ENCODE results near the gene BLNK.

Gene BLNK

DNA sequence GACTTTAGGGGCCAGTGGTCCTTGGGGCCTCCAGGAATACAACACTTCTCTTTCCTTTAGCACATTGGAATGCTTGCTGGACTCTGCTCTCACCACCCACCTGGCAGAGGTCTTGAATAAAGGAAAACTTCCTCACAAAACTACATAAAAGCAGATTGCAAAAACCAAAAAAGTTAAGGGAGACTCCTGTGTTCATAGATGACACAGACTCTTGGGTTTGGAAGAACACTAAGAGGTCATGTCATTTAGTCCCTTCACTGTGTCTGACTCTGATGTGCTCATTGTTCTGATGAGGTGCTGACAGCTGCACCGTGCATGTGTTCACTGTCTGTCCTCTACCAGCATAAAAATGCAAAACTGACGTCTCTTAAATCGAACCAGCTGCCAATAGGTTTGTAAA, 11.4 kb downstream of the BLNK start:
- no peak for DNase-seq

GRCh38 chr10:96259150-96259549, 12.2 kb downstream of the BLNK start:
- no peak for DNase-seq

GRCh38 chr10:96257944-96258343, 13.4 kb downstream of the BLNK start:
- no peak for DNase-seq

DNA sequence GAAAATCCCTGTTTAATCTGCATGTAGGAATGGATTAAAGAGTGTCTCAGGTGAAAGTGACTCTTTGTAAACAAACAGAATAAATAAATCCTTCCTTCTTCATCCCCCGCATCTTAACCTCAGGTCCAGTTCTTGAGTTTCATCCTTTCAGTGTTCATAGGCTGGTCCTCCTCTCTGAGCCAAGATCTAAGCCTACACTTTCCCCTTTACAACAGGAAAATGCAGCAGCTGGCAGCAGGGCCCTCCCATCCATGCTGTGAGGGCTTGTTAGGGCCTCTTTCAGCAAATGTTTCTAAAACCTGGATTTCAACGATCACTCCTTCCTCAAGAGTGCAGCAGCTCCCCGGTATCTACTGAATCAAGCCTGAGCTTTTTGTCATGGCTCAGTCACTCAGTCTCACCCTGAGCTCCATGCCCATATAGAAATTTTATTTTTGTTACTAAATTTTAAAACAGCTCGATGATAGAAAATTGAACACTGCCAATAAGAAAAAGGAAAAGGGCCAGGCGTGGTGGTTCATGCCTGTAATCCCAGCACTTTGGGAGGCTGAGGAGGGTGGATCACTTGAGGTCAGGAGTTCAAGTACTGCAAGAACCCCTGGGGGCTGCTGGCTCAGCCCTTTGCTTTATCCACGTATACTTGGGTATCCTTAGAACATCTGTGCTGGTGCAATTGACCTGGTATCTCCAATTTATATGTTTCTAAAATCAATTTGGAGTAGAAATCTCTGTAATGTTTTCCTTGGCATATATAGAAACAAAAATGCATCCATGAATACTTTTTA, 15.6 kb downstream of the BLNK start:
- no peak for DNase-seq

- no peak for DNase-seq
Observed at GRCh38 chr10:96254976-96255375, 16.4 kb downstream of the BLNK start.

DNA sequence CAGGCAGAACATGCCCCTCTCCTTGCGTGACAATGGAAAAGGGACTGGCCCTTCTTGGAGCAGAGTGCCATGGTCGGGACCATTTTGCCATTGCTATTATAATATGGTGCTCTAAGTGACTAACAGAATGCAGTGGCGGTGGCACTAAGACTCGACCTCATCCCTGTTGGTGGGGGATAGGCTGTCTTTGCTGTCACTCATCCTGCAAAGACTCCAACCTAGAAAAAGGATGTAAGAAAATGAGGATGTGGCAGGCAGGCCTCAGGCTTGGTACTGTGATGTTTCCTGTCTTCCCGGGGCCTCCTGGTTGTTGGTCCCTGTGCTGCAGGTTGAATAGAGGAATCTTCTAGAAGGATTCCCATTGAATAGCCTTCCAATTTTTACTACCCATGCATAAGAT, 18.6 kb downstream of the BLNK start:
- DNase-seq: no peak

DNA sequence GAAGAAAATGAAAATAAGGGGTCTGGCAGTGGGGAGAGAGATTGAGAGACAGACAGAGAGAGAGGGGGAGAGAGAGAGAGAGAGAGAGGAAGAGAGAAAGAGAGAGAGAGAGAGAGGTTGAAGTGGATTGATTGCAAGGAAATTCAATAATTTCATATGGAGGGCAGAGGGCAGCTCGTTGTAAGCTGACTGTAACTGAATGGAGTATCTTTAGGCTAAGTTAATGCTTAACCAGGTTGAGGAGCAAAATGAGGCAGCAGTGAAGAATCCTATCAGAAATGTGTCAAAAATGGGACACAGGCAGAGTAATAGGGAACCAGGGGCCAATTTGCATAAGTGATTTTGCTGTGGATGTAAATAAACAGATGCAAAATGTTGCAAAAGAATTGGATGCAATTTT, 21.0 kb downstream of the BLNK start:
- DNase-seq: no peak

GRCh38 chr10:96249264-96249663, 22.1 kb downstream of the BLNK start:
- no peak for DNase-seq

DNA sequence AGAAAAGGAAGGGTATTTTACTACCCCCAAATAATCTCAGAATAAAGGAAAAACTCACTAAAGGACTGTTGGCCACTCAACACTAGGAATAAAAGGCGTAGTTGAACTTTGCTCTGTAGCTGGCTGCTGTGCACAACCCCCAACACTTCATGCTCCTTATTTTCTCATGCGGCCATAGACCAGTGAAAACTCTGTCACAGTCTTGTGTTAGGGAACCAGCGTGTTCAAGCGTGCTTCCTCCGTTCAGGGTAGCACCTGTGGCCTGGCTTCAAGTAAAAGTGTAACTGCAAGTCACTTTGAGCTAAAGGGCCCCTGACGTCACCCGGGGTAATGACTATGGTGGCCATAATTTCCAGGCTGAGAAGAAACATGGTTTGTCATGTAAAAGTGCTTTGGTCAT, 27.0 kb downstream of the BLNK start:
- DNase-seq: no peak

DNA sequence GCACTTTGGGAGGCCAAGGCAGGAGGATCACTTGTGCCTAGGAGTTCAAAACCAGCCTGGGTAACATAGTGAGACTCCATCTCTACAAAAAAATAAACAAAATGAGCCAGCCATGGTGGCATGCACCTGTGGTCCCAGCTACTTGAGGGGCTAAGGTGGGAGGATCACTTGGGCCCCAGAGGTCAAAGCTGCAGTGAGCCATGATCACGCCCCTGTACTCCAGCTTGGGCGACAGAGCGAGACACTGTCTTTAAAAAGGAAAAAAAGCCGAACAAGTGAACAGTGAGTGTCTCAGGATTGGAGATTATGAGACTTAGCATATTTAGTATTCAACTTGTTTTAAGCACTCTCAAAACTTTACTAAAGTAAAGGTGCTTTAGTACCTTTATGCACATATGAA, 28.1 kb downstream of the BLNK start:
- no peak for DNase-seq

DNA sequence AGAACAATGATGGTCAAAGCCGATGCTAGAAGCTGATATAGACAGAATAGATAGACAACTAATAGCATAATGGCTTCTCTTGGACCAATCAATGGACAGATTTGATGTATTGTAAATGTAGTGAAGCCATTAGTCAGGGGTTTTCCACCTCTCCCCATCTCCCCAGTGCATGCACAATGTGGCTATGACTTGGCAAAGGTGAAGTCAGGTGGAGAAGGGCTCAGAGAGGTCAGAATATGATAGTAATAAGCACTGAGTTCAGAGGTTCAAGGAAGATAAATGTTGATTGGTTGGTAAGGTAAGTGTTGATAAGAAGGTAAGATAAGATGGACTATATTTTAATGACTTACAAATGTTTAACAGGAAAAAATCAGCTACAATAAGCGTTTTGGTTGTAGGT, 28.5 kb downstream of the BLNK start:
- DNase-seq: no peak

GRCh38 chr10:96238646-96239623, 32.4 kb downstream of the BLNK start:
- DNase-seq: no peak

DNA sequence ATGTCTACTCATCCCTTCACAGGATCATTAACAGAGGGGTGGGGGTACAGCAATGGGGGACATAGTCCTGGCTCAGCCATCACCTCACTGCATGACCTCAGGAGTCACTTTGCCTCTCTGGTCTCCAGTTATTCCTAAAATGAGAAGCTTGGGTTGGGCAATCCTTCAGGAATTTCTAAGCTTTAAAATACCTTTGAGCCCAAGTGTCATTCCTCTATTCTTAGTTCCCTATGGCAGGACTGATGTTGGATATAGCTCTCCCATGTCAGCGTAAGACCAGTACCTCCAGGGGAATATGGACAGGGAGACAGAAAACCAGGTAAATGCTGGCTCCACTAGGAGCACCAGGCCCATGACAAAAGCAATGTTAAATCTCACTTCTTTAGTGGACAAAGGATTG, 34.5 kb downstream of the BLNK start:
- DNase-seq: no peak

- no peak for DNase-seq
Observed at GRCh38 chr10:96236090-96236478, 35.3 kb downstream of the BLNK start.

DNA sequence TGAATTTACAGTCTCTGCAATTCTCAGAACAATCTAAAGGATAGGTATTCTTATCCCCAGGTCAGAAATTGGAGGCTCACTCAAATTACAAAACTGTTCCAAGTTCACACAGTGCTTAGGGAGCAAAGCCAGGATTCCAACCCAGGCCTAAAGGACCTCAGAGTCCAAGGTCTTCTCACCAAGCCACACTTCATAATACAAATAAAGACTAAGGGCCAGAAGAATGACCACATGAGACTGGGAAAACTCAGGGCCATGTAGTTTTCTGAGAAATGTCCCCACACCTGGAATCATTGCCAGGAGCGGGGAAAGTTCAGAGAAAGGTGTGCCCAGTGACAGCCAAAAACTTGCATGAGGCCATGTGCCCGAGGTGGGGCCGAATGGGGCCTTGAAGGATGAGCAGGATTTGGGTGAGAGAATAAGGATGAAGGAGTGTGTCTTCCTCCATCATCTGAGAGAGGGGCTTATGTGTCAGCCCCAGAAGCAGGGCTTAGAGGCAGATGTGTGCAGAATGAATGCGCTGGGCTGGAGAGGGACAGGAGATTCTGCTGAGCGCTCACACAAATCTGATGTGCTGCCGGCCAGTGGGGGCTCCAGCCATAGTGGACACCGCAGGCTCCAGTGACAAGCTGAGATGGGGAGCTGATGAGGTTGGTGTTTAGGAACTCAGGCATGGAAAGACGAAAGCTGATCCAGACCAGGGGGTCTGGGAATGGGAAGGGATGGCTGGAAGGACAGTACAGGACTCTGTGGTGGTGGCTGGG, 35.9 kb downstream of the BLNK start:
- no peak for DNase-seq

DNA sequence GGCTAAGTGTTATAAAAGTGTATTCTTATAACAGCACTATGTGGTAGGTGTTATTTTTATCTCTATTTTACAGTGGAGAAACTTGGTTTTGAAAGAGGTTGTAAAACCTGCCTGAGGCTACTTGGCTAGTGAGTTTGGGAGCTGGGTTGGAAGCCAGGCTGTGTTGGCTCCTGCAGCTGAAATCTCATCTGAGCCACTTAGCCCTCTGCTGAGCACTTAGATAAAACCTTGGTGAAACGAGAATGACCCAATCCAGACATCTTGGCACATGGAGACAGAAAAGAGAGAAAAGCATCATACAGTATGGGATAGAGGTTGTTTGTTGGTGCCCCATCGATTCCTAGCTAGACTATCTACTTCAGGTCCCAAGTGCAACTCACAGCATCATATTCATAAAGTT, 37.4 kb downstream of the BLNK start:
- no peak for DNase-seq

GRCh38 chr10:96230527-96230926, 40.8 kb downstream of the BLNK start:
- no peak for DNase-seq

GRCh38 chr10:96229568-96230030, 41.8 kb downstream of the BLNK start:
- DNase-seq: peak; percentile 44

DNA sequence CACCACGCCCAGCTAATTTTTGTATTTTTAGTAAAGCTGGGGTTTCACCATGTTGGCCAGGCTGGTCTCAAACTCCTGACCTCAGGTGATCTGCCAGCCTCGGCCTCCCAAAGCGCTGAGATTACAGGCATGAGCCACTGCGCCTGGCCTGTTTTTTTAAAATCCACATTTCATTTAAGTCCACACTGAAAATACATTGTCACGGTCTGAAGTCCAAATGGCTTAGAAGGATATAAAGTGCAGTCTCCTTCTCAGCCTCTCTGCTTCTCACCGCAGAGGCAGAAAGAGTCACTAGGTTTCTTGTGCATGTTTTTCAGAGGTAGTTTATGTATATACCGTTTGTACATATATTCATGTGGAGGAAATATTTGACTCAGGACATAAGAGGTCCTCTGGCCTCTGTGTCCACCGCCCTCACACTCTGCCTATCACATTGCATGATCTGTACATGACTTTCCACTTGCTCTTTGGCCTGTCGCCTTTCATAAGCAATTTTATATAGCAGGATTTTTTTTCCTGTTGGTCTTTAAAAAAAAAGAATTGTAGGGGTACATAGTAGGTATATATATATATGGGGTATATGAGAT, 42.9 kb downstream of the BLNK start:
- DNase-seq: no peak

DNA sequence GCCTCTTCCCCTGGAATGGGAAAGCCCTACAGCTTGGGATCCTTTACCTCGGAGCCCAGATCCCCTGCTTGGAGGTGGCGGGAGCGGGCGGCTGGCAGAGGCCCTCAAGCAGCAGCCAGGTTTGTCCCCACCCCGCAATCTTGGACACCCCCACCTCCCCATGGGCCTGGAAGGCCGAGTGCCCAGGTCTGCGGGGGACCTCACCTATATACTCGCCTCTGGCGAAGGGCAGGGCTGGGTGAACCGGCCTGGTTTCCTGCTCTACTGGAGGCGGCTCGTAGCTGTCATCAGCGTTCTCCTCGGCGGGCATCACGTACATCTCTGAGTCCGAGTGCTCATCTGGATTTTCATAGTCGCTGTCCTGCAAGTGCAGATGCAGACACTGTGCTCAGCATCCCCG, 44.2 kb downstream of the BLNK start:
- DNase-seq: no peak

DNA sequence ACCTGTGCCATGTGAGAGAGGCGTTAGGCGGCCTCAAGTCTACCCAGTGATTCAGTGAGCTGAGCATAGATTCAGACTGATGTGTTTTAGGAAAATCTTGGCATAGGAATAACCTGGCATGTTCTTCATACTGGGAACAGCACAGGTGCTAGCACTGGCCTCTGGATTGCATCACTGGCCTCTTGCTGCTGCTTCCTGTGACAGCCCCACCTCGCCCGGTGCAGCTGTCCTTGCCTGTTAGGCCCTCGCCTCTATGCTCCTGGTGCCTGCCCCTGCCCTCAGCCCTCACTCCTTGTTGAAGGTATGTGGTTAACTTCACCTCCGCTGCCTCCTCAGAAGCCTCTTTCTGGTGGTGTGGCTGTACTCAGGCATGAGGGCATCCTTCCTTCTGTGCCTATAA, 46.2 kb downstream of the BLNK start:
- no peak for DNase-seq

DNA sequence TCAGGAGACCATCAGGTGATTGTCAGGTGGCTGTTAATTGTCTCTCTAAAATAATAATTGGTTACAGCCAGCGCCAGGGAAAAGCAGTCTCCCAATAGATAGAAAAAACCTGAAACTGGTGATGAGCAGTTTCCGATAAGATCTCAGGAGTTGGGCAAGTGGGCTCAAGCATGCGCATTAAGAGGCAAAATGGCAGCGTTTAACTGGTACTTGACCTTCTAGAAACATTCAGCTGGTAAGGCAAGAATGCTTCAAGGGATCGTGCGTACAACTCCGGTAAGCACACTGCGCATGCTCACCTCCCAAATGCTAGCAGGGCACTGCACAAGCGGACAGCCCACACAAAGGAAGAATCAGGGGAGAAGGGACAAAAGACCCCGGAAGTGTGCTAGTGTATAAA, 48.5 kb downstream of the BLNK start:
- no peak for DNase-seq

DNA sequence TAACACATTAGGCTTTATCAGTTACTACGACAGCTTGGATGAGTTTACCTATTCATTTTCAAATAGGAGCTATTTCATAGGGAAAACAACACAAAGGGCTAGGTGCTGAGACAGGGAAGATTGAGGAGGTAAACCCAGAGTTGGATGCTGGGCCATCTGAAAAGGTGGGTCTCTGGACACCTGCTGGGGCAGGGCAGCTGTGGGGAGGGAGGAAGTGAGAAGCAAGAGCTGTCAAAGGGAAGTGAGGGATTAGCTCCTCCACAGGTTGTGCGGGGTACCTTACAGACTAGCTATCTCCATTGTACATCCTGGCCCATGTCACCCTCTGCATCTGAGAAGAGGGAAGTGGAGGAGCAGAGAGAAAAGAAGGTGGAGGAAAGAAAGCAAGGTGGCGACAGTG, 48.9 kb downstream of the BLNK start:
- DNase-seq: no peak
